Measurements from ENCODE around the gene PCCA.

- TF ChIP-seq CTCF (IDR thresholded peaks at IDR 0.05; ENCODE audit: borderline replicate concordance, extremely low read depth, low read length, poor library complexity, severe bottlenecking) (no peak), EZH2 (IDR thresholded peaks at IDR 0.05; ENCODE audit: borderline replicate concordance, low read depth, low read length, severe bottlenecking) (no peak)
These were observed 306.9 kb downstream of the PCCA start for GRCh38 chr13:100395698-100396373.

All from DND-41 (cell line).